Spleen (tissue), 10 donors: ENCODE data around the gene RAET1G. TPM values are rescaled to one million over a fixed set of nuclear protein-coding genes. Genes with fewer than 3 reads are reported as not detected.

Experiments used
- polyA plus RNA-seq, 3 donors: library from polyadenylated mRNA; stranded (reverse); fragments of 200-250 nt; gene quantifications; one replicate each; pipeline ENCODE4 v1.2.1, GENCODE V29; 2013
- total RNA-seq, 7 donors: library from RNA; depleted of rRNA in 3 of 7; stranded (reverse); fragments of >200 nt in 3 of 7; fragmentation: NEBNext Ultra II Directional in 4 of 7; extraction: Animal tissue kit (Norgen Biotek cat#: 25700) in 4 of 7; gene quantifications; one replicate each; pipeline versions ENCODE4 v1.1.0 to v1.2.1, GENCODE V29; 2016 to 2021
- donor health status: healthy with polysubstance abuse.
- donor health status: DM: no; HTN: no; CAD: no; lungs with moderate emphysema.
- donor health status: DM: no; HTN: no; CAD: no.
- donor health status: Bipolar disorder and iron deficiency.
- donor health status: healthy.
- donor health status: DM: no; HTN: no; CAD: no.
- donor health status: DM: yes; HTN: yes; CAD: no.

The RAET1G gene
- total and polyA plus RNA-seq, 10 donors = 0.09 to 1.2 TPM; not detected in 8

Other genes starting within 250 kb of the RAET1G start
- gene LATS1, start 205.0 kb downstream of the RAET1G start, total RNA-seq = 10 to 100 TPM; 29.3 to 40.9 (median 33.8) TPM
- gene LATS1, start 205.0 kb downstream of the RAET1G start, polyA plus RNA-seq = 1 to 10 TPM; 5.0 to 7.4 (median 6.2) TPM
- gene NUP43, start 176.6 kb downstream of the RAET1G start, total RNA-seq = 10 to 100 TPM; 31.0 to 49.1 (median 41.6) TPM
- gene NUP43, start 176.6 kb downstream of the RAET1G start, polyA plus RNA-seq = 10 to 100 TPM in 2 of 3 donors, 1 to 10 TPM in 1; 8.6 to 13.3 (median 10.5) TPM
- gene PCMT1, start 173.4 kb downstream of the RAET1G start, total RNA-seq = 10 to 100 TPM; 40.9 to 66.7 (median 53.4) TPM
- 10 to 100 TPM; 22.0 to 38.0 (median 33.0) TPM for gene PCMT1, start 173.4 kb downstream of the RAET1G start, polyA plus RNA-seq
- 10 to 100 TPM in 3 of 7 donors, 1 to 10 TPM in 4; 5.3 to 15.0 (median 9.9) TPM for gene LRP11, start 58.8 kb downstream of the RAET1G start, total RNA-seq
- gene LRP11, start 58.8 kb downstream of the RAET1G start, polyA plus RNA-seq = 1 to 10 TPM in 2 of 3 donors, under 1 TPM in 1; 0.65 to 2.6 (median 2.0) TPM
- 1 to 10 TPM in 6 of 7 donors, under 1 TPM in 1; 0.94 to 3.4 (median 2.0) TPM for gene RAET1E, start 25.0 kb downstream of the RAET1G start, total RNA-seq
- under 1 TPM; 0.04 to 0.80 (median 0.23) TPM for gene RAET1E, start 25.0 kb downstream of the RAET1G start, polyA plus RNA-seq
- gene ULBP2, start 18.9 kb upstream of the RAET1G start, total RNA-seq = not detected
- under 1 TPM; 0.10 to 0.30 (median 0.20) TPM for gene ULBP2, start 18.9 kb upstream of the RAET1G start, polyA plus RNA-seq
- under 1 TPM in 2 of 7 donors, not detected in 5; 0.23 to 0.34 TPM for gene ULBP1, start 40.8 kb upstream of the RAET1G start, total RNA-seq
- under 1 TPM in 2 of 3 donors, not detected in 1; 0.03 to 0.08 TPM for gene ULBP1, start 40.8 kb upstream of the RAET1G start, polyA plus RNA-seq
- not detected for gene RAET1L, start 102.4 kb upstream of the RAET1G start, total RNA-seq
- not detected for gene RAET1L, start 102.4 kb upstream of the RAET1G start, polyA plus RNA-seq
- 1 to 10 TPM in 3 of 7 donors, under 1 TPM in 3, not detected in 1; 0.80 to 2.2 (median 1.1) TPM for gene ULBP3, start 146.0 kb upstream of the RAET1G start, total RNA-seq
- gene ULBP3, start 146.0 kb upstream of the RAET1G start, polyA plus RNA-seq = under 1 TPM; 0.15 to 0.52 (median 0.35) TPM
- gene PPP1R14C, start 219.9 kb upstream of the RAET1G start, total RNA-seq = under 1 TPM in 4 of 7 donors, not detected in 3; 0.13 to 0.39 (median 0.25) TPM
- gene PPP1R14C, start 219.9 kb upstream of the RAET1G start, polyA plus RNA-seq = under 1 TPM in 2 of 3 donors, not detected in 1; 0.06 to 0.13 TPM